ENCODE measurements around the gene GID4. TPM values are rescaled to one million over a fixed set of nuclear protein-coding genes. Genes with fewer than 3 reads are reported as not detected.

GID4 gene
- total and polyA plus RNA-seq, 9 of the 15 experiments (the other 6 are each of a cell fraction or from before 2014, with no cell fraction given): 1.2 to 6.4 (median 3.7) TPM

GRCh38 chr17:18018411-18018921 lies 20.7 kb upstream of the GID4 start:
- no peaks in the 10 kb centered on the region for H3K79me2 ChIP-seq (ENCODE audit: control insufficient read depth, insufficient read depth, low read length)
- no peak for DNase-seq (ENCODE audit: extremely low read depth in 1 of 4, low spot score in 3 of 4)
- H3K4me3 ChIP-seq: no peak overlapping the region
- ATAC-seq: no peak
- H3K27ac ChIP-seq (ENCODE audit: extremely low read depth, low read depth, low read length): no peak overlapping the region
- no TSS peak for BruUV-seq (replicated peaks)
- H3K9ac ChIP-seq (ENCODE audit: insufficient read depth in 1 of 2, low read depth in 2 of 2, low read length in 2 of 2): no peak overlapping the region; a peak in 1 of 4 replicates
- in situ Hi-C loops (cut with MboI) (no loop called here), intact Hi-C loops (cut with micrococcal nuclease) (no loop called here)
- 84% methylated on average over 14 of the region's 15 CpGs for WGBS (ENCODE audit: insufficient coverage, low coverage, missing lambda C conversion rate)
- H4K20me1 ChIP-seq (replicated peaks; ENCODE audit: control insufficient read depth, insufficient read depth, low read length): 0 out of 2 replicates have a peak, but pooled peaks cover 5% of the 10 kb centered on the region
- FAIRE-seq: no peak
- ChIA-PET POLR2A (interaction anchor here (0.7 to 1.0 kb wide), 2 partner anchors 10 to 16 kb away, joined by 3 to 5 read pairs; no protein-coding TSS in a partner anchor), CTCF (ENCODE audit: low intra/inter-chr PET ratio) (no interaction called here)
- peaks cover 8% of the 10 kb centered on the region; the same call in 2 of the 3 replicates for H3K36me3 ChIP-seq (ENCODE audit: control insufficient read depth, insufficient read depth, low read length)
- H3K4me1 ChIP-seq (replicated peaks in 1 of 2; ENCODE audit: control insufficient read depth in 2 of 2, insufficient read depth in 2 of 2, low read length in 2 of 2): peaks cover 6 to 14% of the 10 kb centered on the region in 2 experiments; a peak in 4 of 5 replicates
- H3K27me3 ChIP-seq (ENCODE audit: control insufficient read depth in 2 of 2, insufficient read depth in 2 of 2, low read length in 2 of 2): no peaks in the 10 kb centered on the region
- H2AFZ ChIP-seq (ENCODE audit: low read depth, low read length): no peak overlapping the region
- H3K4me2 ChIP-seq (ENCODE audit: insufficient read depth, low read length): no peak overlapping the region; the same call in 1 of the 2 replicates
- no peaks in the 10 kb centered on the region for H3K9me3 ChIP-seq (replicated peaks; ENCODE audit: control insufficient read depth, insufficient read depth, low read depth, low read length)
- no peaks in the 10 kb centered on the region for H3K9me1 ChIP-seq (ENCODE audit: control insufficient read depth, insufficient read depth, low read length)
- no peak for TF ChIP-seq NFYB (IDR thresholded peaks at IDR 0.05; ENCODE audit: extremely low read depth, insufficient read length)
- TF ChIP-seq ZNF354B (CRISPR knock-in tag; IDR thresholded peaks at IDR 0.05): no peak
- TF ChIP-seq CTCFL (IDR thresholded peaks at IDR 0.05; ENCODE audit: borderline replicate concordance, insufficient read depth, low read depth, low read length, poor library complexity, severe bottlenecking): no peak
- no peak for TF ChIP-seq NCOA4 (IDR thresholded peaks at IDR 0.05; ENCODE audit: partially characterized antibody)
- TF ChIP-seq ZNF175 (CRISPR knock-in tag; IDR thresholded peaks at IDR 0.05; ENCODE audit: low read depth): no peak
- TF ChIP-seq ZNF512 (tag; IDR thresholded peaks at IDR 0.05): no peak
- TF ChIP-seq ZSCAN32 (CRISPR knock-in tag; IDR thresholded peaks at IDR 0.05): no peak
- no peak for TF ChIP-seq PTRF (tag; IDR thresholded peaks at IDR 0.05)
- no peak for TF ChIP-seq TCF7L2 (IDR thresholded peaks at IDR 0.05; ENCODE audit: low read depth, low read length)
- TF ChIP-seq YY1 (IDR thresholded peaks at IDR 0.05; ENCODE audit: borderline replicate concordance in 1 of 3, control insufficient read depth in 1 of 3, extremely low read depth in 1 of 3, insufficient read depth in 3 of 3, insufficient read length in 1 of 3, insufficient replicate concordance in 2 of 3, low read depth in 1 of 3, low read length in 2 of 3): no peak
- no peak for TF ChIP-seq TSHZ1 (CRISPR knock-in tag; IDR thresholded peaks at IDR 0.05)
- no peak for TF ChIP-seq HNRNPLL (IDR thresholded peaks at IDR 0.05; ENCODE audit: low read depth, low read length, poor library complexity, severe bottlenecking)
- TF ChIP-seq ZNF24 (IDR thresholded peaks at IDR 0.05): no peak
- no peak for TF ChIP-seq MED1 (CRISPR knock-in tag; IDR thresholded peaks at IDR 0.05; ENCODE audit: borderline replicate concordance)
